DMS53 (cell line): ENCODE data around the gene ASH1L.
"Not testable (repeated sequence)": the region's sequence is repeated elsewhere in the genome, so short reads cannot be mapped to it uniquely, and the experiment has no call there.

ENCODE experiments used
- DNase-seq: peaks from one replicate; lab custom pipeline; 2025; lab: John Stamatoyannopoulos, UW

The ASH1L gene

DNA sequence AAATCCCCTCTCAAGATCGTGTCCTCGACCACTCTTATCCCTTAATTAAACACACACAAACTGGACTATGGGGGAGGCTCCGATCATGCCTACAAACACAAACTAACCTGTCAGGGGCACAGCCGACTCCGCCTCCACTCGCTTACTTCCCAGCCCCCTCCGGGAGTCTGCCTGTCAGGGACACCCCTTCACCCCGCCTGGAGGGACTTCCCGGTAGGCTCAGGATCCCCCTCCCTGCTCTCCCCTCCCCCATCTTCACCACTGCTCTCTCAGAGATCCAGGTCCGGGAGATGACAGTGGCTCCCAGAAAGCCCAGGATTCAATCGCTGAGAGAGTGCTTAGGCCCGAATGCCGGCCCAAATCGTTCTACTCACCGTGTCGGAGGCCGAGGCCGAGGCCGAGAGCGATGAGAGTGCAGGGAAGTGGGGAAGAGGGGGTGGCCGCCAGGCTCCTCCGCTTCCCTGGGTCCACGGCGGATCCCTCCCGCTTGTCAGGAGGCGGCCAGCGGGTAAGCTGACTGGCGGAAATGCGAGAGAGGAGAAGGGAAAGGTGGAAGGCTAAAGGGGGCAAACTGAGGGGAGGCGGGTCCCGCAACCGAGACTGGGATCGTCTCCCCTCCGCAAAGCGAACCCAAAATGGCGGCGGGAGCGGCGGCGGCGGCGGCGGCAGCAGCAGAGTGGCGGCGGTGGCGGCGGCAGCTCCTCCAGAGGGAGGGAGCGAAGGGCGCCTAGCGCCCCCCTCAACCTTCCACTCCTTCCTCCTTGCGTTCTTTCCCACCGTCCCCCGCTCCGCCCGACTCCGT is 623 bp downstream of the ASH1L start:
- peak; percentile 75 for DNase-seq

DNA sequence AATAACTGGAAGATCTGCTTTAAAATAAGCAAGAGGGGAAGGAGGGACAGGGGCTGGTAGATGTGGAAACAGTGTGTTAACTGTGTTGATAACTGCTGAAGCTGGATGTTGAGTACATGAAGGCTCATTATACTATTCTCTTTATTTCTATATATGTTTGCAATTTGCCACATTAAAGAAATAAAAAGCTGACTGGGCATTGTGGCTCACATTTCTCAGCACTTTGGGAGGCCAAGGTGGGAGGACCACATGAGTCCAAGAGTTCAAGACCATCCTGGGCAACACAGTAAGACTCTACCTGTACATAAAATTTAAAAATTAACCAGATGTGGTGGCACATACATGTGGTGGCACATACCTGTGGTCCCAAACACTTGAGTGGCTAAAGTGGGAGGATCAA is 6.7 kb downstream of the ASH1L start:
- DNase-seq, result no peak

DNA sequence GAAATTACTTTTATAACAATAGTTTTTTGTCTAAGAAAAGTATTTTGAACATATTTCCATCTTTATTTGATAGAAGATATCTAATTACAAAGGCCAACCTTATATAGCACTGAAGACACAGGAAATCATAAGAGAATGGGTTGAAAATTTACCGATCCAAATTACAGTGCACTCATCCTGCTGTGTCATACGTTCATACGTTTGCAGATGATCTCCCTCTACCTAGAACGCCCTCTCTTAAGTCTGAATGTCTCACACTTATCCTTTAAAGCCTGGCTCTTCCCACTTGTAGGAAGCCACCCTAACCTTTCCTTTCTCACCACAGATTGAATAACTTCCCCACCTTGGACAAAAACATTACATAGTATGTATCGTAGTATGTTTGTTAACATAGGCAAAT is 9.3 kb downstream of the ASH1L start:
- DNase-seq, result no peak

DNA sequence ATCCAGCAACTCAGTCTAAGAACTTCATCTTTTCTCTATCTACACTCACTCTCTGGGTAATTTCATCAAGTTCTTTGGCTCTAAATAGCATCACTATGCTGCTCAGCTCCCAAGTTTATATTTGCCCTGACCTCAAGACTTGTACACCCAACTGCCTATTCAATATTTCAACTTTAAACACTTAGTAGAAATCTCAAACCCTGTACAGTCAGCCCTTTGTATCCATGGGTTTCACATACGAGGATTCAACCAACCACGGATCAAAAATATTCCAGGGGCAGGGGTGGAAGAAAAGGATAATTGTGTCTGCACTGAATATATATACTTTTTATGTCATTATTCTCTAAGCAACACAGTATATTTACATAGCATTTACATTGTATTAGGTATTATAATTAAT is 13.9 kb downstream of the ASH1L start:
- DNase-seq, result no peak

DNA sequence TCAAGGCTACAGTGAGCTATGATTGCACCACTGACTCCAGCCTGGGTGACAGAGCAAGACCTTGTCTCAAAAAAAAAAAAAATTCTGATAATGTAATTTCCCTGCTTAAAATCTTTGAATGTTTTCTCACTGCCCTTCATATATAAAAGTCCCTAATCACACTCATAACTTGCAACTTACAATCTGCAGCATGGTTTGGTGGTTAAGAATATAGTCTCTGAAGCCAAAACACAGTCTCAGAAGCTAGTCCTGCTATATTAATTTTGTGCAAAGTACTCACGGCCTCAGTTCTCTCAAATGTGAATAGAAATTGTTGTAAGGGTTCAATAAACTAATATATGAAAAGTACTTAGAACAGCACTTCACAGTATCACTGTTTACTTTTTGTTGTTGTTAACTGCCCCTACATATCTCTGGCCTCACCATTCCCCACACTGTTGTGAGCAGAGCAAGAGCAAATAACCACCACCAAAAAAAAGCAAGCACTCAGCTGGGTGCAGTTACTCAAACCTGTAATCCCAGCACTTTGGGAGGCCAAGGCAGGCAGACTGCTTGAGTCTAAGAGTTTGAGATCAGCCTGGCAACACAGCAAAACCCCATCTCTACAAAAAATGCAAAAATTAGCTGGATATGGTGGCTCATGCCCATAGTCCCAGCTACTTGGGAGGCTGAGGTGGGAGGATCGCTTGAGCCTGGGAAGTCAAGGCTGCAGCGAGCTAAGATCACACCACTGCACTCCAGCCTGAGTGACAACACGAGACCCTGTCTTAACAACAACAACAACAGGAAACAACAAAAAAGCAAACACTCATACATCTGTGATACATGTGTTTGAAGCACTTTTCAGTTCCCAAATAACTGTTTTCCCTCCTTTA is 22.4 kb downstream of the ASH1L start:
- no peak for DNase-seq

DNA sequence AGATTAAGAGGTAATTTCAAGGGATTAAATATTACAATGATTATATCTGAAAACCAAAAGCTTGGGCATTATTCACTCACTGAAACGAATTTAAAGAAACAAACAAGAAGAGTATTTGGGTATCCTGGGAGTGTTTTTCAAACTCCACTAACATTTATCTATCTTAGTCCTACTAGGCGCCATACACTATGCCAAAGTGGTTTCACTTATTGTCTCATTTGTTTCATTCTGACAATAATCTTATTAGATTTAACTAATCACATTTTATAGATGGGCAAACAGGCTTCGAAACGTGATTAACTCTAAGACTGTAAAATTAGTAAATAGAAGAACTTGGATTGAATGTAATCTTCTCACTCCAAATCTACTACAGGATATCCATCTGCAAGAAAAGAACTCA is 25.4 kb downstream of the ASH1L start:
- DNase-seq, result no peak

DNA sequence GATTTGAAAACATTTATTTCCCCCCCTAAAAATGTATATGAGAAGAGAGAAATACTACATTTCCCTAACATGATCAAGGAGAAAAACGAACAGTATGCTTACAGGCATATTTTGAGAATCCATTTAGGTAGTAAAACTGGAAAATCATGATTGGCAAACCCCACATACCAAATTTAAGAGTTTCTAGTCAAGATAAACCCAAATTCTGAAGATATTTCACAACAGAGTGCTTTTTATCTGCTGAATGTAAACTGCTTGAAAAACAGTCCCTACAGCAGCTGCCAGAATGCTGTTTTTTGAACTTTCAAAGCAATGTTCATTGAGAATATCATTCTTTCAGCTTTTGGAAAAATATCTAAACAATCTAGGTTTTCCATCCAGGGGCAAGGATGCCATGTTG is 31.0 kb downstream of the ASH1L start:
- no peak for DNase-seq

DNA sequence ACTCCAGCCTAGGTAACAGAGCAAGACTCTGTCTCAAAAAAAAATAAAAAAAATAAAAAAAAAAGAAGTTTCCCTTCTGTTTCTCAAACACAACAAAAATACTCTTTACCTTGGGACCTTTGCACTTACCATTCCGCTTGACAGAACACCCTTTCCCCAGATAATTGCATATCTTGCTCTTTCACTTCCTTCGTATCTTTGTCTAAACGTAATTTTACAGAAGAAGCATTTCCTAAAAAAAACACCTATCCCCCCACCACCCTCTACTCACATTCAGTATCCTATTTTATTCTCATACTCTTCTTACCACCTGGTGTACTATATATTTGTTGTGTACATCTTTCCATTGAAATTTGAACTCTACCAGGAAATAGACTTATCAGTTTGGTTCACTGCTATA is 32.7 kb downstream of the ASH1L start:
- DNase-seq, result no peak

DNA sequence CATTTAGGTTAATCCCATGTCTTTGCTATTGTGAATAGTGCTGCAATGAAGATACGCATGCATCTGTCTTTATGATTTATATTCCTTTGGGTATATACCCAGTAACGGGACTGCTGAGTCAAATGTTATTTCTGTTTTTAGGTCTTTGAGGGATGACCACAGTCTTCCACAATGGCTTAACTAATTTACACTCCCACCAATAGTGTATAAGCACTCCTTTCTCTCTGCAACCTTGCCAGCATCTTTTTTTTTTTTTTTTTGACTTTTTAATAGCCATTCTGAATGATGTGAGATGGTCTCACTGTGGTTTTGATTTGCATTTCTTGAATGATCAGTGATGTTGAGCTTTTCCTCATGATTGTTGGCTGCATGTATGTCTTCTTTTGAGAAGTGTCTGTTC is 33.5 kb downstream of the ASH1L start:
- DNase-seq, result no peak

DNA sequence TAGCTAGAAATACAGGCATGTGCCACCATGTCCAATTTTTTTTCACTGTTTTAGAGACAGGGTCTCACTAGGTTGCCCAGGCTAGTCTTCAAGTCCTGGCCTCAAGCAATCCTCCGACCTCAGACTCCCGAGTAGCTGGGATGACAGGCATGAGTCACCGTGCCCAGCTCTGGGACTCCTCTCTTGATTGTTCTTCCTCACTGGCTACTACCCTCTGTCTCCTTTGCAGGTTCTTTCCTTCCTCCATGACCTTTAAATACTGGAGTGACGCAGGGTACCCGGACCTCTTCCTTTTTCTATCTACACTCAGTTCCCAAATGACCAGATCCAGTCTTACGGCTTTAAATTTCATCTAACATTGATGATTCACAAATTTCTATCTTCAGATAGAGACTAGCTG is 34.9 kb downstream of the ASH1L start:
- DNase-seq, result no peak

DNA sequence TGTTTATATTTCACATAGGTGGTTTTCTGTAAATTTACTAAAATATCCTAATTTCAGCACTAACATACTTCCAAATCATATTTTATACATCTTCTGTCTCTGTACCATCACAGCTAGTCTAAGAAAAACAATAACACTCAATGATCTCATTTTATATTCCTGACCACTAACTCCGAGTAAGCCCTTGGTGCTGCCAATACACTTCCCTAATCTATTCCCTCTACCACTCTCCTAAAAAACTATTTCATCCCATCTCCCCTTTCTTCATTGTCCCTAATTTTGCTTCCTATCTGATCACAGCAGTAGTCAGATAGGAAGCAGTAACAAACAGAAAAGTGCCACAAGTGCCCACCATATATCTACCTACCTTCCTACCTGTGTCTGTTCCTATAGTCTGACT is 36.2 kb downstream of the ASH1L start:
- no peak for DNase-seq

DNA sequence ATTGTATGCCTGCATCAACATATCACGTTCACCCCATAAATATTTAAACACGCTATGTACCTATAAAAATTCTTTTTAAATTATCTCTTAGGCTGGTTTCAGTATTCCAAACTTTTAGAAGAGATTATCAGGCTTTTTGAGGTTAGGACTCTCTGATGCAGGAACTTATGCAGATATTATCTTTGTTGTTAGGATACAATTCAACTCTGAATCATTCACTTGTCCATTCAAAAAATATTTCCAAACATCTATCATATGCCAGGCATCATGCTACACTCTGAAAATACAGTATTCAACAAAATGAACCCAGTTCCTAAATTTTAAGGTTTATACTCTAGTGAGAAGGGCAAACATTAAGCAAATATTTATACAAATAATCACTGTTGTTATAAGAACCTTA is 40.5 kb downstream of the ASH1L start:
- DNase-seq, result no peak

DNA sequence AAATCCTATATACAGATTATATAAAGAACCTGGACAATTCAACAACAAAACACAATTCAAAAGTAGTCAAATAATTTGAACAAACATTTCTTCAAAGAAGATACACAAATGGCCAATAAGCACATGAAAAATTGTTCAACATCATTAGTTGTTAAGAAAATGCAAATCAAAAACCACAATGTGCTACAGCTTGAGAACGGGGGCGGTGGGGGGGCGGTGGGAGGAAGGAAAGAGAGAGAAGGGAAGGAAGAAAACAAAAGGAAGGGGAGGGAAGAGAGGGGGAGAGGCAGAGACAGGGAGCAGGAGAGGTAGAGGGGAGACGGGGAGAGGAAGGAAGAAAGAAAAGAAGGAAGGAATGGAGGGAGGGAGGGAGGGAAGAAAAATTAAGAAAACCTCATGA is 44.1 kb downstream of the ASH1L start:
- no peak for DNase-seq

DNA sequence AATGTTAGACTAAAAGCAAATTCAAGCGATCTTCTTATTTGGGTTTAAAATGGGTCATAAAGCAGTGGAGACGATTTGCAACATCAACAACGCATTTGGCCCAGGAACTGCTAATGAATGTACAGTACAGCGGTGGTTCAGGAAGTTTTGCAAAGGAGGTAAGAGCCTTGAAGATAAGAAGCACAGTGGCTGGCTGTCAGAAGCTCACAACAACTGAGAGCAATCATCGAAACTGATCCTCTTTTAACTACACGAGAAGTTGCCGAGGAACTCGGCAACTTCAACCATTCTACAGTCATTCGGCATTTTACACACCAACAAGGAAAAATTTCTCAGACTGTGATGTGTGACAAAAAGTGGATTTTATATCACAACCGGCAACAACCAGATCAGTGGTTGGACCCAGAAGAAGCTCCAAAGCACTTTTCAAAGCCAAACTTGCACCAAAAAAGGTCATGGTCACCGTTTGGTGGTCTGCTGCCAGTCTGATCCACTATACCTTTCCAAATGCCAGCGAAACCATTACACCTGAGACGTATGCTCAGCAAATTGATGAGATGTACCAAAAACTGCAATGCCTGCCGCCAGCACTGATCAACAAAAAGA is 47.9 kb downstream of the ASH1L start:
- no peak for DNase-seq

DNA sequence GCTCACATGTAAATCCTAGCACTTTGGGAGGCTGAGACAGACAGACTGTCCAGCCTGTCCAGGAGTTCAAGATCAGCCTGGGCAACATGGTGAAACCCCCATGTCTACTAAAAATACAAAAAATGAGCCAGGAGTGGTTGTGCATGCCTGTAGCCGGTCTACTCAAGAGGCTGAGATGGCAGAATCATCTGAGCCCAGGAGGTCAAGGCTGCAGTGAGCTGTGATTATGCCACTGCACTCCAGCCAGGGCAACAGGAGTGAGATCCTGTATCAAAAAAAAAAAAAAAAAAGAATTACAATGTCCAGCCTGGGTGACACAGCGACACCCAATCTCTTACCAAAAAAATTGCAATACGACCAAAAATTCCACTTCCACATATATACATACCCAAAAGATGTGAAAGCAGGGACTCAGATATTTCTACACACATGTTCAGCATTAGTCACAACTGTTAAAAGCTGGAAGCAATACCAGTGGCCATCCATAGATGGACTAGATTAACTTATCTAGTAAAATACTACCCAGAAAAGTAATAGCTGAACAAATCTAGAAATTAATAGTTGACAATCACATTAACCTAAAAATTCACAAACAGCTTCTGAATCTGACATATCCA is 49.2 kb downstream of the ASH1L start:
- DNase-seq, result no peak

DNA sequence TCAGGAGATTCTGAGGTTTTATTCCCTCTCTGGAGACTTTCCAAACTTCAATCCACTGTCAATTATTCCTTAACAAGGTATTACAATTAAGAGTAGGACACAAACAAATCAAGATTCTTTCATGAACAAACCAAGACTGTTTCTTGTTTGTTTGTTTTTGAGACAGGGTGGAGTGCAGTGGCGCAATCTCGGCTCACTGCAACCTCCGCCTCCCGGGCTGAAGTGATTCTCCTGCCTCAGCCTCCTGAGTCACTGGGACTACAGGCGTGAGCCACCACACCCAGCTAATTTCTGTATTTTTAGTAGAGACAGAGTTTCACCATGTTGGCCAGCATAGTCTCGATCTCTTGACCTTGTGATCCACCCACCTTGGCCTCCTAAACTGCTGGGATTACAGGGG is 51.2 kb downstream of the ASH1L start:
- not testable (repeated sequence) for DNase-seq

DNA sequence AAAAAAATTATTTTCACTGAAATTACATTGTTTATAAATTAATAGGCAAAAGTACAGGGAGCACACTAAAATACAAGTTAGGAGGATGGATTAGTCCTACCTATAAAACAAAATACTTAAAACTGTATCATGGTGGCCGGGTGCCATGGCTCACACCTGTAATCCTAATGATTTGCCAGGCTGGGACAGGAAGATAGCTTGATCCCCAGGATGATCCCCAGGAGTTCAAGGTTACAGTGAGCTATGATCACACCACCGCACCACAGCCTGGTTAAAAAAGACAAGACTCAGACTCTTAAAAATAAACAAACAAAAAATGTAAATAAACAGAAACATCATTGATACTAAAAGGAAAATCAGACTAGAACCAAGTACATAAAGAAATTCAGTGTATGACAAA is 53.5 kb downstream of the ASH1L start:
- no peak for DNase-seq

DNA sequence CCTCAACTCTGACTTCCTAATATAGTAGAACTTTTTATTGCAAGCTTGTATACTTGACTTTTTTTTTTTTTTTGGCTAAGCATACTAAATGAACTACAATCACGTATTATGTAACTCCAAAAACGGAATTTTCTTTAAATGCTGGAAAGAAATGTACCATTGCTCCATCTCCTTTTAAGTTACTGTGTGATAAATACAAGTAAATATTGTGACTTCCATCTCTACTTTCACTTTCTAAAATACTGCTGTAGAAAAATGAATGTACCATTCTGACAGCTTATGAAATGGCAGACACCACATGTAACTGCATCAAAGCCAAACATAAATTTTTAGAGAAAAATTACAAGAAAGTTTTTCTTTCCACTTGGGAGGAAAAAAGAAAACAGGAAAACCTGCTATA is 54.7 kb downstream of the ASH1L start:
- no peak for DNase-seq

DNA sequence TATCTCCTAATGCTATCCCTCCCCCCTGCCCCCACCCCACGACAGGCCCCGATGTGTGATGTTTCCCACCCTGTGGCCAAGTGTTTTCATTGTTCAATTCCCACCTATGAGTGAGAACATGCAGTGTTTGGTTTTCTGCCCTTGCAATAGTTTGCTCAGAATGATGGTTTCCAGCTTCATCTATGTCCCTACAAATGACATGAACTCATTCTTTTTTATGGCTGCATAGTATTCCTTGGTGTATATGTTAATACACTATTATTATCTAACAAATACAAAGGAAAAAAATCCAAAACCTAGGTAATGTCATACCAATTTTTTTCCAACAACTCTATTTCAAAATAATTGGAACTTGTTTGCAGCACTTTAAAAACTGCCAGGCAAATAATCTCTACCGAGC is 56.6 kb downstream of the ASH1L start:
- DNase-seq, result not testable (repeated sequence)

DNA sequence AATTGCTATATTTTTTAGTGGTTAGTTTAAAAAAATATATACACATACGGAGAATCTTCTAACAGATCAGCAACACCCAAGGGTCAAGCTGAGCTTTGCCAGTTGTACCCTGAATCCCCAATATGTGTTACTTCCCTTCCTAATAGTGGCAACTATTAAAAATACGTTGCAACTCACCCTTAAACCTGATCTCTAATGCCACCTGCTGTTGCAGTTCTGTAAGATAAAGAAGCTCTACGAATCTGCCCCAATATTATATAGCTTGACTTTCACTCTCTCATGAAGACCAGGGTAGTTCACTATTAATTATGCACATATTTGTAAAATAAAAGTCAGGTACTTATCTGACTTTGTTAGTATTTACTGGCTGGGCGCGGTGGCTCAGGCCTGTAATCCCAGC is 58.4 kb downstream of the ASH1L start:
- DNase-seq, result peak; percentile 59

DNA sequence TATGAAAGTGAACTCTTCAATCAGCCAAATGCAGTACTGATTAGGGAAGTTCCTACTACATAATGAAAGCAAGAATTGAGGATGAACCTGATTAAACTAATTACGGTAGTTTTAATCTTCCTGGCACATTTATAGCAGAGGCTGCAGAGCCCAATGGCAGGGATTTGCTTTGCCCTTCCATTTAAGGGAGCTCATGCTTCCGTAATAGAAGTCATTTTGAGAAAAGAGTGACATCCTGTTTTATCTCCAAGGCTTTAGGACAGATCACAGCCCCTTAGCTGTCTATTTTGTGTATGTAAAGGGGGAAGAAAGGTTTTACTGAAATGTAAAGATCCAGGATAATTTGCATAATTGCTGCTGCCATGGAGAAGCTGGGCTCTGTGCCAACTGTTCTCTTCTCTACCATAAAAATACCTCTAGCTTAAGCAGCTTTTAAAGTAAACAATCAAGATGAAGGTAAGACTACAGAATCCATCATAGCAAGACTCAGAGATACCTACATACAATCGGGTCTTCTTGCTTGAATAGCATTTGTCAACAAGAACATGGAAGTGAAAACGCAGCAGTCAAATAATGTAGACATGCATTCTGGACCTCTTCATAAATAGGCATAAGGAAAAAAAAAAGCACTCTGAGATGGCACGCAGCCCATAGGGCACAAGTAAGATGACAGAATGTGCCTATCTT is 62.5 kb downstream of the ASH1L start:
- peak; percentile 60 for DNase-seq

DNA sequence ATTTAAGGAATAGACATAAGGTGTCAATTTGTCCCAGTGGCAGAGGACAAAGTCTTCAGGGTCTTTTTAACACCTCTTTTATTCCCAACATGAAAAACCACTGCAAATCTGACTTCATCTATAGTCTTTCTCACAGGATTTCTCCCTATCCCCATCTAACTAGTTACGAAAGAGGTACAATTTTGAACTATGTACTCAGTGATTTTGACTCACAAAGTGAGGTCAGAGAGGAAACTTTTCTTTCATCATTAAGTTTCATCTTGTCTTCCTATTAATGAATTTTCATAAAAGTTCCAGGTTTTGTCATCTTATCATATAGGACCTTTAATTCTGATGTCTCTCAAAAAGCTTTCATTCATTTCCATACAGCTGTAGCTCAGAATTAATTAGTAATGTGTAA is 63.3 kb downstream of the ASH1L start:
- no peak for DNase-seq
